IMR-90 (cell line): ENCODE measurements around the gene NOS1AP. TPM values are rescaled to one million over a fixed set of nuclear protein-coding genes. Genes with fewer than 3 reads are reported as not detected.

Source experiments
- ATAC-seq: fragments of 200-7000 bp; cut with Tn5 transposase; 2 replicates; pipeline ENCODE4 v1.9.1; 2020; ENCODE audit warnings: low read depth, mild to moderate bottlenecking, moderate library complexity
- BruUV-seq: library from RNA; stranded (reverse); fragments of 400-500 nt; replicated peaks from 2 replicates; lab custom pipeline; 2021; lab: Mats Ljungman, UMichigan
- CTCF ChIA-PET: fragments of 300-600 bp; formaldehyde crosslinking; extraction: SDS; loops from one replicate; lab custom pipeline; 2021; ENCODE audit warnings: antibody characterized with exemption; lab: Yijun Ruan, JAX
- POLR2A ChIA-PET: fragments of 300-600 bp; sonication (Branson Sonifier 250); formaldehyde crosslinking; loops from one replicate; lab custom pipeline; 2022; ENCODE audit warnings: antibody characterized with exemption; ENCODE audit not compliant: unreplicated experiment; lab: Charles Lee
- DNase-seq: peaks from one replicate; pipeline ENCODE4 v3.0.0; 2013
- H2AFZ ChIP-seq: replicated peaks from 2 replicates; pipeline ENCODE3; 2013; ENCODE audit warnings: low read length, mild to moderate bottlenecking; ENCODE audit not compliant: poor library complexity
- H2AK5ac ChIP-seq: 2 replicates; pipeline ENCODE4 v1.6.1; 2013; ENCODE audit warnings: low read depth, low read length, inconsistent platforms
- H2AK9ac ChIP-seq: replicated peaks from 2 replicates; pipeline ENCODE3; 2013; ENCODE audit warnings: mild to moderate bottlenecking, low read depth, low read length, moderate library complexity; ENCODE audit not compliant: poor library complexity
- H2BK120ac ChIP-seq: 2 replicates; pipeline ENCODE4 v1.6.1; 2013; ENCODE audit warnings: low read depth, low read length, inconsistent platforms
- H2BK15ac ChIP-seq: 3 replicates; pipeline ENCODE4 v1.6.1; 2013; ENCODE audit warnings: low read depth, low read length, inconsistent platforms
- H2BK20ac ChIP-seq: 2 replicates; pipeline ENCODE4 v1.6.1; 2013; ENCODE audit warnings: low read depth, mild to moderate bottlenecking, inconsistent platforms, low read length, moderate library complexity
- H2BK5ac ChIP-seq: 2 replicates; pipeline ENCODE4 v1.6.1; 2013; ENCODE audit warnings: mild to moderate bottlenecking, low read depth, low read length, inconsistent platforms; ENCODE audit not compliant: poor library complexity, severe bottlenecking
- H3K14ac ChIP-seq: replicated peaks from 2 replicates; pipeline ENCODE4 v1.6.1; 2013; ENCODE audit warnings: low read depth, low read length, inconsistent platforms
- H3K18ac ChIP-seq: 2 replicates; pipeline ENCODE4 v1.6.1; 2013; ENCODE audit warnings: low read depth, low read length, control low read depth
- H3K23ac ChIP-seq: 2 replicates; pipeline ENCODE4 v1.6.1; 2013; ENCODE audit warnings: low read depth, low read length, inconsistent platforms
- H3K27ac ChIP-seq: 2 replicates; pipeline ENCODE4 v1.5.1; 2013; ENCODE audit warnings: mild to moderate bottlenecking, control low read depth, low read length; ENCODE audit not compliant: insufficient read depth
- H3K27me3 ChIP-seq: 2 replicates; pipeline ENCODE4 v1.6.1; 2013; ENCODE audit warnings: low read length; ENCODE audit not compliant: control insufficient read depth, insufficient read depth
- H3K36me3 ChIP-seq: 2 replicates; pipeline ENCODE4 v1.6.1; 2013; ENCODE audit warnings: low read length, mixed read lengths; ENCODE audit not compliant: control insufficient read depth, insufficient read depth
- H3K4ac ChIP-seq: 2 replicates; pipeline ENCODE4 v1.6.1; 2013; ENCODE audit warnings: low read depth, low read length, inconsistent platforms
- H3K4me1 ChIP-seq: 2 replicates; pipeline ENCODE4 v1.6.1; 2013; ENCODE audit warnings: low read length, mixed read lengths; ENCODE audit not compliant: control insufficient read depth, insufficient read depth
- H3K4me2 ChIP-seq: 2 replicates; pipeline ENCODE4 v1.6.1; 2013; ENCODE audit warnings: low read depth, mild to moderate bottlenecking, control low read depth, low read length, moderate library complexity
- H3K4me3 ChIP-seq: 2 replicates; pipeline ENCODE4 v1.5.1; 2013; ENCODE audit warnings: low read depth, mild to moderate bottlenecking, control low read depth, low read length, moderate library complexity; ENCODE audit not compliant: insufficient read depth
- H3K56ac ChIP-seq: 2 replicates; pipeline ENCODE4 v1.6.1; 2013; ENCODE audit warnings: low read length, inconsistent platforms; ENCODE audit not compliant: insufficient read depth; ENCODE audit errors: extremely low read depth
- H3K79me1 ChIP-seq, 2 experiments: 2 replicates each; pipeline ENCODE4 v1.6.1; 2013; ENCODE audit warnings: low read length in 2 of 2, inconsistent platforms in 1 of 2, low read depth in 1 of 2
- H3K9ac ChIP-seq: 2 replicates; pipeline ENCODE4 v1.6.1; 2013; ENCODE audit warnings: low read depth, low read length, control low read depth
- H3K9me1 ChIP-seq: 2 replicates; pipeline ENCODE4 v1.6.1; 2013; ENCODE audit warnings: low read length, inconsistent platforms; ENCODE audit not compliant: insufficient read depth
- H3K9me3 ChIP-seq: 2 replicates; pipeline ENCODE4 v1.6.1; 2013; ENCODE audit warnings: low read length; ENCODE audit not compliant: control insufficient read depth, insufficient read depth
- H4K20me1 ChIP-seq: 2 replicates; pipeline ENCODE4 v1.6.1; 2013; ENCODE audit warnings: low read length, inconsistent platforms; ENCODE audit not compliant: insufficient read depth
- H4K5ac ChIP-seq: 2 replicates; pipeline ENCODE4 v1.6.1; 2013; ENCODE audit warnings: mild to moderate bottlenecking, low read depth, low read length, control low read depth
- H4K8ac ChIP-seq, 2 experiments: 2 replicates each; pipeline ENCODE4 v1.6.1; 2013; ENCODE audit warnings: low read depth in 2 of 2, low read length in 2 of 2, control low read depth in 1 of 2, inconsistent platforms in 1 of 2
- H4K91ac ChIP-seq: 2 replicates; pipeline ENCODE4 v1.6.1; 2013; ENCODE audit warnings: low read depth, low read length, inconsistent platforms; ENCODE audit not compliant: insufficient read depth
- FOS ChIP-seq: fragments of 150-350 bp; IDR thresholded peaks from 2 replicates; pipeline ENCODE4 v1.6.1; 2016; ENCODE audit warnings: low read depth, low read length
- MAFK ChIP-seq: IDR thresholded peaks from 2 replicates; pipeline ENCODE4 v1.6.1; 2012; ENCODE audit warnings: low read depth, low read length, improper control_type of control experiment
- RAD21 ChIP-seq: IDR thresholded peaks from 2 replicates; pipeline ENCODE4 v1.6.1; 2012; ENCODE audit warnings: low read length, improper control_type of control experiment
- WGBS, 2 experiments: methylation state at CpG; one replicate each; pipeline versions ENCODE4 v1.1.5 to v1.1.7; 2013; ENCODE audit warnings: missing lambda C conversion rate in 2 of 2; ENCODE audit not compliant: insufficient read length in 1 of 2; ENCODE audit errors: extremely low coverage in 2 of 2; 5-methylcytosine and 5-hydroxymethylcytosine counted together
- dilution Hi-C: fragments of 300-500 bp; cut with HindIII; formaldehyde crosslinking; loops from one replicate; pipeline ENCODE4 v1.14.3; 2018; ENCODE audit warnings: low sequenced_read_pairs; ENCODE audit not compliant: unreplicated experiment
- in situ Hi-C: fragments of 300-500 bp; cut with MboI; formaldehyde crosslinking; loops from 3 replicates; pipeline ENCODE4 v1.14.3; 2019; ENCODE audit warnings: low sequenced_read_pairs, inconsistent platforms, mixed read lengths
- intact Hi-C: fragments of 100-400 bp; cut with micrococcal nuclease; formaldehyde crosslinking; loops from 2 replicates; pipeline ENCODE4 v1.10.0; 2022
- polyA plus RNA-seq, 3 experiments: library from polyadenylated mRNA; depleted of rRNA; stranded (reverse); fragments of >200 nt; gene quantifications; 2 replicates each; pipeline ENCODE4 v1.2.3, GENCODE V29; 2012; ENCODE audit warnings: low replicate concordance in 1 of 3
- total RNA-seq: library from RNA; depleted of rRNA; stranded (reverse); fragments of >200 nt; gene quantifications from 2 replicates; pipeline ENCODE4 v1.2.3, GENCODE V29; 2012

Gene NOS1AP
- total and polyA plus RNA-seq, 2 of the 4 experiments (the other 2 are of a cell fraction) = 0.18 to 0.19 TPM

DNA sequence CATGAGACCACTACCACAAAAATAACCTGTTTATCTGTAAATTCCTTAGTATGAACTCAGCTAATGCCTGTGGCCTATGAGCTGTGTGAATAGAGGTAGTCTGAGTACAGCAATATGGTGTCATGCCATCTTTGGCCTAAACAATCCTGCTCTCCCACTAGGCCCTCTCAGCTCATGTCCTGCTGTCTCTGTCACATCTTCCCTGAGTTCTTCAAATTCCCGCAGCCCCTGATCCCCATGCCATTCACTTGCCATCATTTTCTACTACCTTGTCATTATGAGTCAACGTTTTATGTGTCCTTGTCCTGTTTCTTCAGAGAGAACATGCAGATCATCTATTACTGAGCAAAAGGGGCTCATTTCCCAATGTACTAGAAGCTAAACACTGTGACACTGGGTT is 181.6 kb downstream of the NOS1AP start:
- H2BK5ac ChIP-seq = no peak overlapping the region
- H3K18ac ChIP-seq = no peak overlapping the region
- ATAC-seq (no peak), DNase-seq (no peak)
- H3K79me1 ChIP-seq = no peaks in the 10 kb centered on the region
- H3K14ac ChIP-seq = no peak overlapping the region
- H4K20me1 ChIP-seq = no peaks in the 10 kb centered on the region
- WGBS, 2 experiments = 80% methylated on average over 1 of the region's 2 CpGs; no CpG with 5 or more reads in 1 of the 2 experiments
- H3K56ac ChIP-seq = no peak overlapping the region
- BruUV-seq = no TSS peak
- H3K23ac ChIP-seq = no peak overlapping the region
- H3K9me3 ChIP-seq = no peaks in the 10 kb centered on the region
- no peak overlapping the region for H2AFZ ChIP-seq
- H3K4me3 ChIP-seq = no peak overlapping the region
- H3K4me1 ChIP-seq = no peaks in the 10 kb centered on the region
- H2AK5ac ChIP-seq = no peak overlapping the region
- TF ChIP-seq RAD21 = no peak
- TF ChIP-seq FOS = no peak
- no peak for TF ChIP-seq MAFK
- POLR2A ChIA-PET = no interaction called here
- no peak overlapping the region for H4K8ac ChIP-seq
- no peak overlapping the region for H2BK15ac ChIP-seq
- no peaks in the 10 kb centered on the region for H3K27me3 ChIP-seq
- H3K9ac ChIP-seq = no peak overlapping the region
- CTCF ChIA-PET = interaction anchor here (0.6 to 0.9 kb wide), 2 partner anchors 19 to 113 kb away, joined by 3 read pairs; no protein-coding TSS in a partner anchor
- dilution Hi-C loops (no loop called here), in situ Hi-C loops (no loop called here), intact Hi-C loops (no loop called here)
- H3K27ac ChIP-seq = no peak overlapping the region
- no peaks in the 10 kb centered on the region for H3K36me3 ChIP-seq
- H2BK20ac ChIP-seq = no peak overlapping the region
- no peak overlapping the region for H4K91ac ChIP-seq
- no peak overlapping the region for H2BK120ac ChIP-seq
- no peaks in the 10 kb centered on the region for H3K9me1 ChIP-seq
- H4K5ac ChIP-seq = no peak overlapping the region
- no peak overlapping the region for H3K4me2 ChIP-seq
- H3K4ac ChIP-seq = no peak overlapping the region
- no peak overlapping the region for H2AK9ac ChIP-seq
